ENCODE measurements around the gene ACADVL. TPM values are rescaled to one million over a fixed set of nuclear protein-coding genes. Genes with fewer than 3 reads are reported as not detected.

ACADVL gene
- polyA plus RNA-seq, 1 donor from 2014 or later = 397 TPM

DNA sequence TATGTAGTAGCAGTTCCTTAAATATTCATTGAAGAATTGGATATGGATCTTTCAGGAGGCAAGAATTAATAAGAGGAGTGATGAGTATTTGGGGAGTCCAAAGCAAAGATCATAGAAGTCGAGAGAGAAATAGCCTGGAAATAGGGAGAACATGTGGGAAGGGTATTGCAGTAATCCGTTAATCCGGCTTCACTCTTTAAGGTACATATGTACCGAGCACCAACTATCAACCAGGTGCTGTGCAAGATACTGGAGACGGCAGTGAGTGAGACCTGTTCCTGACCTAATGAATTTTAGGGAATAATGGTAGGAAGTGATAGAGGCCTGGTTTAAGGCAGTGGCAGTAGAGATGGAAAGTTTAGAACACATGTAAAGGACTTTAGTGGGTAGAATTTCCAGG, 33.3 kb downstream of the ACADVL start:
- Histone ChIP-seq H3K9me3 (ENCODE audit: low read length) (no peaks in the 10 kb centered on the region), H4K20me1 (ENCODE audit: insufficient read depth) (no peaks in the 10 kb centered on the region), H3K4me3 (ENCODE audit: low read length) (peak overlapping the region; percentile 70), H2AFZ (ENCODE audit: low read depth, low read length) (no peak overlapping the region), H3K27ac (ENCODE audit: low read length) (peak overlapping the region; percentile 97), H3K9me2 (ENCODE audit: insufficient read depth, low read length) (no peaks in the 10 kb centered on the region), H3K4me2 (ENCODE audit: low read length) (peak overlapping the region; percentile 95), H3F3A (ENCODE audit: insufficient read depth, low read length, poor library complexity, severe bottlenecking) (no peaks in the 10 kb centered on the region), H3K9ac (ENCODE audit: low read length) (peak overlapping the region; percentile 88), H3K27me3 (ENCODE audit: insufficient read depth, low read depth, low read length) (no peaks in the 10 kb centered on the region), H3K36me3 (ENCODE audit: insufficient read depth, low read length) (no peaks in the 10 kb centered on the region), H3K79me2 (replicated peaks; ENCODE audit: insufficient read depth, low read length) (peaks cover 44% of the 10 kb centered on the region)
- TF ChIP-seq, protein P1, sequence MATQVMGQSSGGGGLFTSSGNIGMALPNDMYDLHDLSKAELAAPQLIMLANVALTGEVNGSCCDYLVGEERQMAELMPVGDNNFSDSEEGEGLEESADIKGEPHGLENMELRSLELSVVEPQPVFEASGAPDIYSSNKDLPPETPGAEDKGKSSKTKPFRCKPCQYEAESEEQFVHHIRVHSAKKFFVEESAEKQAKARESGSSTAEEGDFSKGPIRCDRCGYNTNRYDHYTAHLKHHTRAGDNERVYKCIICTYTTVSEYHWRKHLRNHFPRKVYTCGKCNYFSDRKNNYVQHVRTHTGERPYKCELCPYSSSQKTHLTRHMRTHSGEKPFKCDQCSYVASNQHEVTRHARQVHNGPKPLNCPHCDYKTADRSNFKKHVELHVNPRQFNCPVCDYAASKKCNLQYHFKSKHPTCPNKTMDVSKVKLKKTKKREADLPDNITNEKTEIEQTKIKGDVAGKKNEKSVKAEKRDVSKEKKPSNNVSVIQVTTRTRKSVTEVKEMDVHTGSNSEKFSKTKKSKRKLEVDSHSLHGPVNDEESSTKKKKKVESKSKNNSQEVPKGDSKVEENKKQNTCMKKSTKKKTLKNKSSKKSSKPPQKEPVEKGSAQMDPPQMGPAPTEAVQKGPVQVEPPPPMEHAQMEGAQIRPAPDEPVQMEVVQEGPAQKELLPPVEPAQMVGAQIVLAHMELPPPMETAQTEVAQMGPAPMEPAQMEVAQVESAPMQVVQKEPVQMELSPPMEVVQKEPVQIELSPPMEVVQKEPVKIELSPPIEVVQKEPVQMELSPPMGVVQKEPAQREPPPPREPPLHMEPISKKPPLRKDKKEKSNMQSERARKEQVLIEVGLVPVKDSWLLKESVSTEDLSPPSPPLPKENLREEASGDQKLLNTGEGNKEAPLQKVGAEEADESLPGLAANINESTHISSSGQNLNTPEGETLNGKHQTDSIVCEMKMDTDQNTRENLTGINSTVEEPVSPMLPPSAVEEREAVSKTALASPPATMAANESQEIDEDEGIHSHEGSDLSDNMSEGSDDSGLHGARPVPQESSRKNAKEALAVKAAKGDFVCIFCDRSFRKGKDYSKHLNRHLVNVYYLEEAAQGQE (IDR thresholded peaks at IDR 0.05; ENCODE audit: borderline replicate concordance) = no peak
- TF ChIP-seq RAD21 (conservative IDR thresholded peaks at IDR 0.05) = no peak
- TF ChIP-seq EZH2 (IDR thresholded peaks at IDR 0.05; ENCODE audit: borderline replicate concordance, insufficient read depth, low read length, poor library complexity, severe bottlenecking) = no peak
- TF ChIP-seq POLR2AphosphoS5 (IDR thresholded peaks at IDR 0.05) = no peak
- TF ChIP-seq, protein P2, sequence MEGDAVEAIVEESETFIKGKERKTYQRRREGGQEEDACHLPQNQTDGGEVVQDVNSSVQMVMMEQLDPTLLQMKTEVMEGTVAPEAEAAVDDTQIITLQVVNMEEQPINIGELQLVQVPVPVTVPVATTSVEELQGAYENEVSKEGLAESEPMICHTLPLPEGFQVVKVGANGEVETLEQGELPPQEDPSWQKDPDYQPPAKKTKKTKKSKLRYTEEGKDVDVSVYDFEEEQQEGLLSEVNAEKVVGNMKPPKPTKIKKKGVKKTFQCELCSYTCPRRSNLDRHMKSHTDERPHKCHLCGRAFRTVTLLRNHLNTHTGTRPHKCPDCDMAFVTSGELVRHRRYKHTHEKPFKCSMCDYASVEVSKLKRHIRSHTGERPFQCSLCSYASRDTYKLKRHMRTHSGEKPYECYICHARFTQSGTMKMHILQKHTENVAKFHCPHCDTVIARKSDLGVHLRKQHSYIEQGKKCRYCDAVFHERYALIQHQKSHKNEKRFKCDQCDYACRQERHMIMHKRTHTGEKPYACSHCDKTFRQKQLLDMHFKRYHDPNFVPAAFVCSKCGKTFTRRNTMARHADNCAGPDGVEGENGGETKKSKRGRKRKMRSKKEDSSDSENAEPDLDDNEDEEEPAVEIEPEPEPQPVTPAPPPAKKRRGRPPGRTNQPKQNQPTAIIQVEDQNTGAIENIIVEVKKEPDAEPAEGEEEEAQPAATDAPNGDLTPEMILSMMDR (IDR thresholded peaks at IDR 0.05; ENCODE audit: poor library complexity, severe bottlenecking) = no peak
- no peak for TF ChIP-seq EP300 (conservative IDR thresholded peaks at IDR 0.05; ENCODE audit: poor library complexity, severe bottlenecking)
- TF ChIP-seq SMC3 (conservative IDR thresholded peaks at IDR 0.05; ENCODE audit: poor library complexity) = no peak
- no peak for TF ChIP-seq MXI1 (conservative IDR thresholded peaks at IDR 0.05; ENCODE audit: poor library complexity, severe bottlenecking)
- no peak for TF ChIP-seq TAF1 (IDR thresholded peaks at IDR 0.05; ENCODE audit: low read depth)

DNA sequence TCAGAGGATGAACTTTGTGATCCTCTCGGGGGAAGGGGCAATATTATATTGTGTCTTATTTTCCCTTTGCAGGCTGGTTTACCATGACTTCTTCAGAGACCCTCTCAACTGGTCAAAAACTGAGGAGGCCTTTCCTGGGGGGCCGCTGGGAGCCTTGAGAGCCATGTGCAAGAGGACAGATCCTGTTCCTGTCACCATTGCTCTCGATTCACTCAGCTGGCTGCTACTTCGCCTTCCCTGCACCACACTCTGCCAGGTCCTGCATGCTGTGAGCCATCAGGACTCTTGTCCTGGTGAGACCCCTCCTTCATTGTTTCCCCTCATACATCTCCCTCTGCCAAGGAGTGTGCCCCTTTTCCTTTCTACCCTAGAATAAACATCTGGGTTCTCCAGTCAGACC, 34.8 kb downstream of the ACADVL start:
- TF ChIP-seq EP300 (conservative IDR thresholded peaks at IDR 0.05; ENCODE audit: poor library complexity, severe bottlenecking) (no peak), TAF1 (IDR thresholded peaks at IDR 0.05; ENCODE audit: low read depth) (no peak), MXI1 (conservative IDR thresholded peaks at IDR 0.05; ENCODE audit: poor library complexity, severe bottlenecking) (no peak), EZH2 (IDR thresholded peaks at IDR 0.05; ENCODE audit: borderline replicate concordance, insufficient read depth, low read length, poor library complexity, severe bottlenecking) (no peak), POLR2AphosphoS5 (IDR thresholded peaks at IDR 0.05) (no peak), RAD21 (conservative IDR thresholded peaks at IDR 0.05) (no peak), SMC3 (conservative IDR thresholded peaks at IDR 0.05; ENCODE audit: poor library complexity) (no peak)
- TF ChIP-seq, protein P2 (IDR thresholded peaks at IDR 0.05; ENCODE audit: poor library complexity, severe bottlenecking) = no peak
- TF ChIP-seq, protein P1 (IDR thresholded peaks at IDR 0.05; ENCODE audit: borderline replicate concordance) = no peak
- Histone ChIP-seq H3K4me3 (ENCODE audit: low read length) (no peak overlapping the region), H3K27me3 (ENCODE audit: insufficient read depth, low read depth, low read length) (peaks cover 6% of the 10 kb centered on the region), H2AFZ (ENCODE audit: low read depth, low read length) (no peak overlapping the region), H3K9ac (ENCODE audit: low read length) (no peak overlapping the region), H3F3A (ENCODE audit: insufficient read depth, low read length, poor library complexity, severe bottlenecking) (no peaks in the 10 kb centered on the region), H3K9me2 (ENCODE audit: insufficient read depth, low read length) (no peaks in the 10 kb centered on the region), H3K36me3 (ENCODE audit: insufficient read depth, low read length) (peaks cover 4% of the 10 kb centered on the region), H3K27ac (ENCODE audit: low read length) (no peak overlapping the region), H3K9me3 (ENCODE audit: low read length) (no peaks in the 10 kb centered on the region), H3K4me2 (ENCODE audit: low read length) (no peak overlapping the region), H4K20me1 (ENCODE audit: insufficient read depth) (no peaks in the 10 kb centered on the region), H3K79me2 (replicated peaks; ENCODE audit: insufficient read depth, low read length) (peaks cover 30% of the 10 kb centered on the region)
